HG03097 (cell line): ENCODE data around the gene SIRPA.

Experiments used
- ATAC-seq: cut with Tn5 transposase; IDR thresholded peaks from one replicate; pipeline ENCODE4 v1.9.1; 2021; ENCODE audit not compliant: unreplicated experiment, low FRiP score

The SIRPA gene

GRCh38 chr20:1928154-1928553 is 32.9 kb downstream of the SIRPA start:
- ATAC-seq = no peak

- no peak for ATAC-seq
Measured at GRCh38 chr20:1928782-1929181, 33.6 kb downstream of the SIRPA start.

- no peak for ATAC-seq
Measured at GRCh38 chr20:1929460-1929859, 34.3 kb downstream of the SIRPA start.

- ATAC-seq = no peak
Measured at GRCh38 chr20:1930165-1930564, 35.0 kb downstream of the SIRPA start.

- ATAC-seq = no peak
Measured at GRCh38 chr20:1931830-1932229, 36.6 kb downstream of the SIRPA start.

GRCh38 chr20:1932971-1933370 is 37.8 kb downstream of the SIRPA start:
- ATAC-seq = no peak

GRCh38 chr20:1933465-1933870 is 38.3 kb downstream of the SIRPA start:
- ATAC-seq = no peak

GRCh38 chr20:1934156-1934555 is 38.9 kb downstream of the SIRPA start:
- no peak for ATAC-seq

GRCh38 chr20:1934721-1935573 is 39.7 kb downstream of the SIRPA start:
- ATAC-seq = no peak

GRCh38 chr20:1935696-1936366 is 40.6 kb downstream of the SIRPA start:
- ATAC-seq = no peak

GRCh38 chr20:1937316-1937976 is 42.2 kb downstream of the SIRPA start:
- no peak for ATAC-seq

- ATAC-seq = no peak
Measured at GRCh38 chr20:1938464-1939269, 43.5 kb downstream of the SIRPA start.

- ATAC-seq = no peak
Measured at GRCh38 chr20:1939270-1939595, 44.0 kb downstream of the SIRPA start.

- no peak for ATAC-seq
Measured at GRCh38 chr20:1940581-1940980, 45.4 kb downstream of the SIRPA start.

GRCh38 chr20:1941226-1941625 is 46.0 kb downstream of the SIRPA start:
- no peak for ATAC-seq

GRCh38 chr20:1942061-1942460 is 46.9 kb downstream of the SIRPA start:
- ATAC-seq = no peak

GRCh38 chr20:1942486-1943274 is 47.5 kb downstream of the SIRPA start:
- ATAC-seq = no peak

- ATAC-seq = no peak
Measured at GRCh38 chr20:1943275-1944002, 48.2 kb downstream of the SIRPA start.

- no peak for ATAC-seq
Measured at GRCh38 chr20:1944345-1945091, 49.3 kb downstream of the SIRPA start.
